Measurements from ENCODE around the gene COL27A1.
A peak's percentile ranks its signal among the peaks of the same experiment; 100 is the strongest.

The COL27A1 gene

DNA sequence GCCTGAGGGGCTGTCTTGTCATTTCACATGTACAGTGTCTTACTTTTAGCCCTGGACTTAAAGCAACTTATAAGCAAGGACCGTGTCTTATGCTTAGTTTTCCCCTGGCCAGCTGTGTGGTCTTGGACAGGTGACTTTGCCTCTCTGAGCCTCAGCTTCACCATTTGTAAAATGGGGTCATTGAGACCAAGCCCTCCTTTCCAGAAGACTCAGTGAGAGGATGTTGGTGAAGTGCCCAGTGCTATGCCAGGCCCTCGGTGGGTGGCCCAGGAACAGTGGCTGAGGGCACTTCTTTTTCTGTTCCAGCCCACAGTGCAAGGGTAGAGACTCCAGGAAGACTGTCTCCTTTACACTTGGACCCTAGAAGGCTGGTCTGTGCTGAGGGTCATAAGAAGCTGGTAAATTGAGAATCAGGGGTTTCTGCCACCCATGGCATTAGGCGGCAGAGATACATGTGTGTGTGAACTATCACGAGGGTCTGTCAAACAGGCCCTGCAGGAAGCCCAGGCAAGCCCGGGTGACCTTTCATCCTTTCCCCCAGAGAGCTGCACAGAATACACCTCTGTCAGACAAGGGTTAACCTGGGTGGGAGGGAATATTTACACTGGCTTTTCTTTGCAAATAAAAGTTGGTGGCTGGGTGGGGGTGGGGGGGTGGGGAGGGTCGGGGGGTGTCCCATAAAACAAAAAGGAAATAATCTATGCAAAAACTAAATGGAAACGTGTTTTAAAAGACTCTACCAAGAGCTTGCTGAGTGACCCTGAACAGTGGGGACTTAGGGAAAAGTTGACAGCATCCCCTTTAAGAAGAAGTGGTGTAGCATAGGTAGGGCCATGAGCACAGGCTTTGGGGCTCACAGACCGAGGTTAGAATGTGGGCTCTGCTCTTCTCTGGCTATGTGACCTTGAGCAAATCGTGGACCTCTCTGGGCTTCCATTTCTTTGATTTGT is 35.8 kb upstream of the COL27A1 start (continued):
- TF ChIP-seq, protein P1, sequence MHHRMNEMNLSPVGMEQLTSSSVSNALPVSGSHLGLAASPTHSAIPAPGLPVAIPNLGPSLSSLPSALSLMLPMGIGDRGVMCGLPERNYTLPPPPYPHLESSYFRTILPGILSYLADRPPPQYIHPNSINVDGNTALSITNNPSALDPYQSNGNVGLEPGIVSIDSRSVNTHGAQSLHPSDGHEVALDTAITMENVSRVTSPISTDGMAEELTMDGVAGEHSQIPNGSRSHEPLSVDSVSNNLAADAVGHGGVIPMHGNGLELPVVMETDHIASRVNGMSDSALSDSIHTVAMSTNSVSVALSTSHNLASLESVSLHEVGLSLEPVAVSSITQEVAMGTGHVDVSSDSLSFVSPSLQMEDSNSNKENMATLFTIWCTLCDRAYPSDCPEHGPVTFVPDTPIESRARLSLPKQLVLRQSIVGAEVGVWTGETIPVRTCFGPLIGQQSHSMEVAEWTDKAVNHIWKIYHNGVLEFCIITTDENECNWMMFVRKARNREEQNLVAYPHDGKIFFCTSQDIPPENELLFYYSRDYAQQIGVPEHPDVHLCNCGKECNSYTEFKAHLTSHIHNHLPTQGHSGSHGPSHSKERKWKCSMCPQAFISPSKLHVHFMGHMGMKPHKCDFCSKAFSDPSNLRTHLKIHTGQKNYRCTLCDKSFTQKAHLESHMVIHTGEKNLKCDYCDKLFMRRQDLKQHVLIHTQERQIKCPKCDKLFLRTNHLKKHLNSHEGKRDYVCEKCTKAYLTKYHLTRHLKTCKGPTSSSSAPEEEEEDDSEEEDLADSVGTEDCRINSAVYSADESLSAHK (tag by site-specific recombination; IDR thresholded peaks at IDR 0.05): no peak

- ChIA-PET CTCF (interaction anchor here (4.2 kb wide), 1 partner anchor 12 kb away, joined by 34 read pairs; no protein-coding TSS in a partner anchor), POLR2A (no interaction called here)
- Histone ChIP-seq H3K36me3 (ENCODE audit: control insufficient read depth in 2 of 2, insufficient read depth in 1 of 2, low read length in 2 of 2) (no peaks in the 10 kb centered on the region), H3K4me3 (ENCODE audit: low read depth, low read length) (no peak overlapping the region), H3K9me3 (ENCODE audit: control insufficient read depth, insufficient read depth, low read depth, low read length) (no peaks in the 10 kb centered on the region), H3K4me1 (ENCODE audit: control insufficient read depth, insufficient read depth, low read length) (no peaks in the 10 kb centered on the region), H3K27ac (ENCODE audit: extremely low read depth, low read depth, low read length) (no peak overlapping the region)
- TF ChIP-seq ZNF48 (tag by site-specific recombination; IDR thresholded peaks at IDR 0.05): no peak
- TF ChIP-seq, protein P2, sequence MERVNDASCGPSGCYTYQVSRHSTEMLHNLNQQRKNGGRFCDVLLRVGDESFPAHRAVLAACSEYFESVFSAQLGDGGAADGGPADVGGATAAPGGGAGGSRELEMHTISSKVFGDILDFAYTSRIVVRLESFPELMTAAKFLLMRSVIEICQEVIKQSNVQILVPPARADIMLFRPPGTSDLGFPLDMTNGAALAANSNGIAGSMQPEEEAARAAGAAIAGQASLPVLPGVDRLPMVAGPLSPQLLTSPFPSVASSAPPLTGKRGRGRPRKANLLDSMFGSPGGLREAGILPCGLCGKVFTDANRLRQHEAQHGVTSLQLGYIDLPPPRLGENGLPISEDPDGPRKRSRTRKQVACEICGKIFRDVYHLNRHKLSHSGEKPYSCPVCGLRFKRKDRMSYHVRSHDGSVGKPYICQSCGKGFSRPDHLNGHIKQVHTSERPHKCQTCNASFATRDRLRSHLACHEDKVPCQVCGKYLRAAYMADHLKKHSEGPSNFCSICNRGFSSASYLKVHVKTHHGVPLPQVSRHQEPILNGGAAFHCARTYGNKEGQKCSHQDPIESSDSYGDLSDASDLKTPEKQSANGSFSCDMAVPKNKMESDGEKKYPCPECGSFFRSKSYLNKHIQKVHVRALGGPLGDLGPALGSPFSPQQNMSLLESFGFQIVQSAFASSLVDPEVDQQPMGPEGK (tag by site-specific recombination; IDR thresholded peaks at IDR 0.05): no peak
- TF ChIP-seq ZNF621 (tag by site-specific recombination; IDR thresholded peaks at IDR 0.05): no peak
- TF ChIP-seq, protein P3, sequence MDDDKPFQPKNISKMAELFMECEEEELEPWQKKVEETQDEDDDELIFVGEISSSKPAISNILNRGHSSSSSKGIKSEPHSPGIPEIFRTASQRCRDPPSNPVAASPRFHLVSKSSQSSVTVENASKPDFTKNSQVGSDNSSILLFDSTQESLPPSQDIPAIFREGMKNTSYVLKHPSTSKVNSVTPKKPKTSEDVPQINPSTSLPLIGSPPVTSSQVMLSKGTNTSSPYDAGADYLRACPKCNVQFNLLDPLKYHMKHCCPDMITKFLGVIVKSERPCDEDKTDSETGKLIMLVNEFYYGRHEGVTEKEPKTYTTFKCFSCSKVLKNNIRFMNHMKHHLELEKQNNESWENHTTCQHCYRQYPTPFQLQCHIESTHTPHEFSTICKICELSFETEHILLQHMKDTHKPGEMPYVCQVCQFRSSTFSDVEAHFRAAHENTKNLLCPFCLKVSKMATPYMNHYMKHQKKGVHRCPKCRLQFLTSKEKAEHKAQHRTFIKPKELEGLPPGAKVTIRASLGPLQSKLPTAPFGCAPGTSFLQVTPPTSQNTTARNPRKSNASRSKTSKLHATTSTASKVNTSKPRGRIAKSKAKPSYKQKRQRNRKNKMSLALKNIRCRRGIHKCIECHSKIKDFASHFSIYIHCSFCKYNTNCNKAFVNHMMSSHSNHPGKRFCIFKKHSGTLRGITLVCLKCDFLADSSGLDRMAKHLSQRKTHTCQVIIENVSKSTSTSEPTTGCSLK (tag by site-specific recombination; IDR thresholded peaks at IDR 0.05): no peak
- TF ChIP-seq ZNF311 (tag by site-specific recombination; IDR thresholded peaks at IDR 0.05; ENCODE audit: borderline replicate concordance): no peak
- no peak for TF ChIP-seq ZNF768 (tag by site-specific recombination; IDR thresholded peaks at IDR 0.05)
- TF ChIP-seq GLI4 (tag by site-specific recombination; IDR thresholded peaks at IDR 0.05): no peak
- no peak for TF ChIP-seq ZNF37A (tag by site-specific recombination; IDR thresholded peaks at IDR 0.05)
- no peak for TF ChIP-seq KLF9 (tag by site-specific recombination; IDR thresholded peaks at IDR 0.05; ENCODE audit: low read depth)
- no peak for TF ChIP-seq ZNF747 (tag by site-specific recombination; IDR thresholded peaks at IDR 0.05)
- TF ChIP-seq TRIM28 (IDR thresholded peaks at IDR 0.05; ENCODE audit: borderline replicate concordance, low read length): no peak
- TF ChIP-seq, protein P1 (tag by site-specific recombination; IDR thresholded peaks at IDR 0.05): no peak
- TF ChIP-seq ZNF366 (tag by site-specific recombination; conservative IDR thresholded peaks at IDR 0.05): peak; percentile 86
- TF ChIP-seq EGR2 (tag by site-specific recombination; IDR thresholded peaks at IDR 0.05; ENCODE audit: low read depth): no peak
- no peak for TF ChIP-seq ZNF426 (tag by site-specific recombination; IDR thresholded peaks at IDR 0.05)
- TF ChIP-seq ZNF664 (tag by site-specific recombination; IDR thresholded peaks at IDR 0.05): no peak
- TF ChIP-seq, protein P4, sequence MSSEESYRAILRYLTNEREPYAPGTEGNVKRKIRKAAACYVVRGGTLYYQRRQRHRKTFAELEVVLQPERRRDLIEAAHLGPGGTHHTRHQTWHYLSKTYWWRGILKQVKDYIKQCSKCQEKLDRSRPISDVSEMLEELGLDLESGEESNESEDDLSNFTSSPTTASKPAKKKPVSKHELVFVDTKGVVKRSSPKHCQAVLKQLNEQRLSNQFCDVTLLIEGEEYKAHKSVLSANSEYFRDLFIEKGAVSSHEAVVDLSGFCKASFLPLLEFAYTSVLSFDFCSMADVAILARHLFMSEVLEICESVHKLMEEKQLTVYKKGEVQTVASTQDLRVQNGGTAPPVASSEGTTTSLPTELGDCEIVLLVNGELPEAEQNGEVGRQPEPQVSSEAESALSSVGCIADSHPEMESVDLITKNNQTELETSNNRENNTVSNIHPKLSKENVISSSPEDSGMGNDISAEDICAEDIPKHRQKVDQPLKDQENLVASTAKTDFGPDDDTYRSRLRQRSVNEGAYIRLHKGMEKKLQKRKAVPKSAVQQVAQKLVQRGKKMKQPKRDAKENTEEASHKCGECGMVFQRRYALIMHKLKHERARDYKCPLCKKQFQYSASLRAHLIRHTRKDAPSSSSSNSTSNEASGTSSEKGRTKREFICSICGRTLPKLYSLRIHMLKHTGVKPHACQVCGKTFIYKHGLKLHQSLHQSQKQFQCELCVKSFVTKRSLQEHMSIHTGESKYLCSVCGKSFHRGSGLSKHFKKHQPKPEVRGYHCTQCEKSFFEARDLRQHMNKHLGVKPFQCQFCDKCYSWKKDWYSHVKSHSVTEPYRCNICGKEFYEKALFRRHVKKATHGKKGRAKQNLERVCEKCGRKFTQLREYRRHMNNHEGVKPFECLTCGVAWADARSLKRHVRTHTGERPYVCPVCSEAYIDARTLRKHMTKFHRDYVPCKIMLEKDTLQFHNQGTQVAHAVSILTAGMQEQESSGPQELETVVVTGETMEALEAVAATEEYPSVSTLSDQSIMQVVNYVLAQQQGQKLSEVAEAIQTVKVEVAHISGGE (tag by site-specific recombination; conservative IDR thresholded peaks at IDR 0.05; ENCODE audit: low read depth): no peak
- TF ChIP-seq ZBTB17 (tag by site-specific recombination; IDR thresholded peaks at IDR 0.05): peak; percentile 83
These were observed 34.9 kb upstream of the COL27A1 start for GRCh38 chr9:114120192-114121014.

Measured in HEK293 (cell line).